HG03095 (cell line): ENCODE results near the gene RGS7BP.

Source experiments
- ATAC-seq: cut with Tn5 transposase; IDR thresholded peaks from one replicate; pipeline ENCODE4 v1.9.1; 2021; ENCODE audit warnings: moderate library complexity; ENCODE audit not compliant: unreplicated experiment

RGS7BP gene

DNA sequence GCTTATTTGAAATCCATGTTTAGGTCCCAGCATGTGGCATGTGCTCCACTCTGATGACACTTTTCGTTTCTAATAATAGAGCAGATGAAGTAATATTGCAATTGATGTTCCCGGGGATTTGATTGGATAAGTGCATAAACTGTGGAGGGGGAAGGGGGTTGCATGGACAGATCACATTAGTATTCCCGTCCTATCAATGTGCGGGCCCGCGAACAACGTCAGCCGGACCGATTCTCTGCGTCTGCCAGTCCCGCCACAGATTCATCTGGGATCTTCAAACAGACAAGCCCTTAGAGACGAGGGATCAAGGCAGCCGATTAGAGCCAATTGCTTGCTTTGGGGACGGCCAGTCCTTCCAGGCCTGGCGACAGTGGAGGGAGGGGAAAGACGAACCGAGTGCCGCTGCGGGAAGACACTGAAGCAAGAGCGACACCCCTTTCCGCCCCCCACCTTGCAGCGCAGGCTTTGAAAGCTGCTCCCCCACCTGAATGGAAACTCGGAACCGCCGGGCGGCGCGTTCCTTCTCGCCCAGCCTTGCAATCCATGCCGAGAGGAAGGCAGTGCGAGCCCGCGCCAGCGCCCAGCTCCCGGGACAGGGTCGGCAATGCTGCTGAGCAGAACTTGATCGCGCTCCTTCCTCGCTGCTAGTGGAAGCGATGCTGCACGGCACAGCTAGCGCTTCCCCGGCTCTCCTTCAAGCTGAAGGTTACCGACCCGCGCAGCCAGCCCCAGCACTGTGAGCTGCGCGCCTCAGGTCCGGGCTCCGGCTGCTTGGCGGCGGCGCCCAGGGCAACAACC, at the start of gene RGS7BP:
Gene RGS7BP, plus strand, starts transcription at position 247 of the 798 bp plus-strand sequence. CDS start 610 bp downstream, outside the sequence.
- no peak for ATAC-seq

DNA sequence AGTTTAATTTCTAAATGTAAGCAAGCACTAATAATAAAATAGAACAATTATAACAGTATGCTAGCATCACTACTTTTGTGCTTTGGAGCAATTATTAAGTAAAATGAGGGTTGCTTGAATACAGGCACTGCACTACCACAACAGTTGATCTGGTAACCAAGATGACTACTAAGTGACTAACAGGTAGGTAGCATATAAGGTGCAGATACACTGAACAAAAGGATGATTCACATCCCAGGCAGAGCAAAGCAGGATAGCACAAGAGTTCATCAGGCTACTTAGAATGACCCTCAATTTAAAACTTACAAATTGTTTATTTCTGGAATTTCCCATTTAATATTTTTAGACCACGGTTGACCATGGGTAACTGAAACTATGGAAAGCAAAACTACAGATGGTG, 48.0 kb upstream of the RGS7BP start:
- ATAC-seq: no peak

DNA sequence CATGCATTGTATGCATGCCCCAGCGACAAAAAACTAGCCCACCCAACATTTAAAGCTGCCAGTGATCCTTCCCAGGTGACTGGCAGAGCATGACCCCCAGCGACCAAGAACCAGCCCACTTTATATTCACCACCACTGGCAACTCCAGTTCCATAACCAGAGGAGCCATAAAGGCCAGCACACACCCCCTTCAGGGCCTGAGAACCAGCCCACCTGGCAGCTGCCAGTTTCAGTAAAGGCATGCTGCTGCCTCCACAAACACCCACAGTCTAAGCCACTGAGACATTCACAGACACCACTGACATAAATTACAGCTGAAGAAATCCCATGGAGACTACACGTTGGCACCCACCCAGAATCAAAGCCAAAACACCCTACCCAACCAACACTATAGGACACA, 46.9 kb upstream of the RGS7BP start:
- ATAC-seq: no peak

DNA sequence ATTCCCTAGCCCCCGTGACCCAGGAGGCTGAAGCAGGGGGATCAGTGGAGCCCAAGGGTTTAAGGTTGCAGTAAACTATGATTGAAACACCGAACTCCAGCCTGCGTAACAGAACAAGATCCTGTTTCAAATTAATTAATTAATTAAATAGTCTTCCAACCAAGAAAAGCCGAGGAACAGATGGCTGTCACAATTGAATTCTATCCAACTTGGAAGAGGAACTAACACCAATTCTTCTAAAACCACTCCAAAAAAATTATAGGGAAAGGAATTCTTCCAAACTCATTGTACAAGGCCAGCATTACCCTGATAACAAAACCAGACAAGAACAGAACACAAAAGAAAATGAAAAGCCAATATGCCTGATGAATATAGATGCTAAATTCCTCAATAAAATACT, 43.4 kb upstream of the RGS7BP start:
- ATAC-seq: no peak

DNA sequence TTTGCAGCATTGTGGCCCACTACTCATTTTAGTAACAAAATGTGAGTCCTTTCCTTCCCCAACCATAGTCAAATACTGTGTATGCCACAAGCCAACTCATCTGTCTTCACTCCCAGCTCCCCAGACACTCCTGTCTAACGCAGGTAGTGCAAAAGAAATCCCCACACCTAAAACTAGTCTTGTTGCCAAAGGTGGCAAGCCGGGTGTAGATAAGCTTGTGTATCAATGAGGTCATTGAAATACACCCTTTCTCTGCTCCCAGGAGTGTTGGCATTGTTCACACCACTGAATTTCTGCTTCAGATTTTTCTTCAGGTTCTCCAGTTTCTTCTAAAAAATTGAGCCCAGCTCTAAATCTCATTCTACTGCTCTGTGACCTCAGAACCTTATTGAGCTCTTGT, 19.7 kb upstream of the RGS7BP start:
- ATAC-seq: no peak

DNA sequence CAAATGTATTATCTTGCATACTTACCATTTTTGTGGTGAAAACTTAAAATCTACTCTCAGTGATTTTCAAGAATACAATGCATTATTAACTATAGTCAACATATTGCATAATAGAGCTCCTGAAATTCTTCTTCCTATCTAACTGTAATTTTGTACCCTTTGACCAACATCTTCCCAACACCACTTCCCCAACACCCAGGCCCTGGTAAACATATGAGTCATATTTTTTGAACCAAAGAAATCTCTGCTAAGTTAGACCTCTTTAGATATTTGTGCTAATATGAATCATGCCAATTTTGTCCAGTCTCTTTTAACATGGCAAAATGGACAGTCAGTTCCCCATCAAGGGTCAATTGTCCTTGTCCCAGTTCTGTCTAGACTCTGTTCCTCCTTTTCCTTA, 18.5 kb upstream of the RGS7BP start:
- ATAC-seq: no peak

DNA sequence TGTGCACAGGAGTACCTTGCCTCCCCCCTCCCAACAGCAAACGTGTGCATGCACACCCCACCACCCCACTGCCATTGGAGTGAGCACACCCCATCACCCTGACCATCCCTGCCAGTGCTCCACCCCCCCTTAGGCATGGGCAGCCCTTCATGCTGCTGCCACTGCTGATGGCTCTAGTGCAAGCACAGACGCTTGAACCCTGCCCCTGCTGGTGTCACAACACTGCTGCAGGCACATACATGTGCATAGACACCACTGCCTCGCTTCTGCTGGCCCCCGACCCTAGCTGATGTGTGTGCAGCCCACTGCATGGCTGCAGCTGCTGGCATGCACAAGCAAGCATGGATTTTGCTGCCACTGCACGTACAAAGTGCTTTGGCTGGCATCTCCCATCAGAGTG, 16.0 kb upstream of the RGS7BP start:
- ATAC-seq: no peak

DNA sequence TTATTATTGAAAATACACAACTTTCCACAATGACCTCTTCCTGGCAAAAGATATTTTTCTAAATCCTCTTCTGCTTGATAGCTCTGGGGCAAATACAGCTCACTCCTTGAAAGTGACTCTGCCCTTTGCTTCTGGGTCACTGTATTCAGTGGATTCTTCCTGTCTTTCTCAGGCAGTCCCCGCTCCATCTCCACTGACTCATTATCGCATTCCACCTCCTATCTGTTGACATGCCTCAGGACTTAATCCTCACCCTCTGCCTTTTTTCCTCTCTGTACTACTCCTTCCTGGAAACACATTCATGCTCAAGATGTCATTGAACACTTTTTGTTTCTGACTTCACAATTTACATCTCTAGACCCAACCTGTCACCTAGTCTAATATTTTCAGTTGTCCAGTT, 8.4 kb upstream of the RGS7BP start:
- ATAC-seq: no peak

DNA sequence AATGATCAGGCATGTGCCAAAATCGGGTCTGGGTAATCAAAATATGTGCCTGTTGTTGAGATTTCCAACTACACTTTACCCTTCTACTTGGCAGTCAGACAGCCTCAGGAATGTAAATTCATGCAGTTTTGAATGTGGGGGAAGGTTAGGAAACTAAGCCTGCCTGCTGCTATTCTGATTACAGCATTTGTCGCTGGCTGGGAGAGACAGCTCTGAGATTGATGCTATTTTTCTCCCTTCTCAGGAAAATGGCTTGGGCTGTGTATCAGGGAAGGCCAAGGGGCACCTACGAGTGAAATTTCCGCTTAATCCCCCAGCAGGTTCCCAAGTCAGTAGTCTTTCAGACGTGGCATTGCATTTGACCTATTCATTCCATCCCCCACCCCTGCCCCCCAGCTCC, 3.6 kb upstream of the RGS7BP start:
- ATAC-seq: no peak

DNA sequence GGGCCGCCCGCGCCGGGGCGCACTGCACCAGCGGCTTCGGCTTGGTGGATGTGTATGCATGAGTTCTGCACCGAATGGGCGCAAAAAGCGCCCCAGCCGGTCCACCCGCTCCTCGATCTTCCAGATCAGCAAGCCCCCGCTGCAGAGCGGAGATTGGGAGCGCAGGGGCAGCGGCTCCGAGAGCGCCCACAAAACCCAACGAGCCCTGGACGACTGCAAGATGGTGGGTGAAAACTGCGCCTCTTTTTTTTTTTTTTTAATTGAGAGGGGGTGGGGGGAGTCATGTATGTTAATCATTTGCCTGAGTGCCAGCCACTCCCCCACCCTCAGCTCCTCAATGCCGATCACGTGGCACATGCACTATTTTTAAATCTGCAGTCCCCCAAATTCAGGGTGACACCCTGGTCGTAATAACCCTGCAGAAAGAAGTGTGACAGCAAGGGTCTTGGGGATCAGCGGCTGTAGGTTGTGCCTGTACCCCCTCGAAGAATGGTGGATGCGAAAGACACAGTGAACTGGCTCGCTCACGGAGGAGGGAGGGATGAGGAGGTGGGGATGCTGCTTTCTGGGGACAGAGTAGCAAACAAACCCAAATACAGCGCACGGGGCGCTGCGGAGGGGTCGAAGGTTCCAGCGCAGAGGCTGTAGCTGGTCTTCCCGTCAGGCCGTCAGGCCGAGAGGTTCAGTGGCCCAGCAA, 900 bp downstream of the RGS7BP start:
- no peak for ATAC-seq

DNA sequence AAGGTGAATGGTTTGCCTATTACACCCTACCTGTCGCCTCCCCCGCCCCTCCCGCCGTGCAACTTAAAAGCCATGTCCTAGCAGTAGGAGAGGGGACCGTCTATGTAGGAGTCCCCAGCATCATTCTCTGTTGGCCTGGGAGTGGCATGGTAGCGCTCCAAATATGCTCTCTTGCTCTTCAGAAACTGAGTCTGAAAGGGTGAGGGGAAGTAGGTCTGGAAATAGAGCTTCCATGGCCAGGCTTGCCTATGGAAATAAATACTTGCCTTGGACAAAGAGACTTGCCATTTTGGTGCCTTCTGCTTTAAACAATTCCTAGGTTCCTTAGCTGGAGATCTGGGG, 1.4 kb downstream of the RGS7BP start:
- no peak for ATAC-seq

DNA sequence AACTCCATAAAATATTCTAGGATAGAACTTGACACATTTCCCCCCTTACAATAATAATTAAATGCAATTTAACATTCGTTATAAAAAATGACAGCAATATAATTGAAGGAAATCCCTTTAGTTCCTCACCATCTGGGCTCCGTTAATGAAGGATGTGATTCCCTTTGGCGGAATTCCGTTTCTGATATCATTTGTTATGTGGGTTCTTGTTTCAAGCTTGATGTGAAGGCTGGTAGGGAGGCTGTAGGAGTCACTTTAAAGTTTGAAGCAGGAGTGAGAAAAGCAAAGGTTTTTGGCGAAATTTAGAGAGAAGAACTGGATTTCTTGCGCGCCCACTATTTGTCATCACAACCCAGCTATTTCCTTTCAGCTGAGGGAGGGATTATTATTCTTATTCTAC, 4.0 kb downstream of the RGS7BP start:
- no peak for ATAC-seq

DNA sequence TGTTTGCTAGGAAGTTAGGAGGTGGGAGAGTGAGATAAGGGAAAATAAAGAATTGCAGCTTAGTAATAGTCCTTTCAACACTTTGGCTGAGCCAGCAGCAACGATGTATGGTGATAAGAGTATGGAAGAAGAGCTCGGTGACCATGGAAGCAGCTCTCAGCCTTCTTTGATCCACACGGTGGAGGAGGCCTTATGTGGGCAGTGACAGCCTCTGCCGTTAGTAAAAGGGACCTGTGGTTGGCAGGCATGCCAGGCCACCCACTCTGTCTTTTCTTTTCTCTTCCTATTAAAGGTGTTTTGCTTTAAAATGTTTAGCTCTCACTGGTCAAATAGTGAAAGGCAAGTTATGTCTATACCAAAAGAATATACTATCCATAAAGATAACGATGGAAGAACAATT, 7.7 kb downstream of the RGS7BP start:
- no peak for ATAC-seq

DNA sequence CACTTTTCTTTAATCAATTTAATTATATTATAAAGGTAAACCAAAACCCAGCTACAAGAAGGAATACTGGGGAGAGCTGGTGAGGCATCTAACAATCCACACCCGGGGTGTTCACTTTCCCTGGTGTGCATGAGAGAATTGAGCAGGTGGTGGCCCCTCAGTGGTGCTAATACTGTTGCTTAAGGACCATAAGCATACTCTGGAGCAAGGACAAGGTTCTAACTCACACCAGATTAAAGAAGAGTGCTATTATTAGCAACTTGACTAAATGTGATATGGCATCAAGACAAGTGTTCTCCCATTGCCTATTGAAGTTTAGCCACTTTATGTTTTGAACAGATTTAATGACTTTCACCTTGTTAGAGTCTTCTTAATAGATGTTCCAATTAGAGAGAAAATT, 8.8 kb downstream of the RGS7BP start:
- ATAC-seq: no peak

DNA sequence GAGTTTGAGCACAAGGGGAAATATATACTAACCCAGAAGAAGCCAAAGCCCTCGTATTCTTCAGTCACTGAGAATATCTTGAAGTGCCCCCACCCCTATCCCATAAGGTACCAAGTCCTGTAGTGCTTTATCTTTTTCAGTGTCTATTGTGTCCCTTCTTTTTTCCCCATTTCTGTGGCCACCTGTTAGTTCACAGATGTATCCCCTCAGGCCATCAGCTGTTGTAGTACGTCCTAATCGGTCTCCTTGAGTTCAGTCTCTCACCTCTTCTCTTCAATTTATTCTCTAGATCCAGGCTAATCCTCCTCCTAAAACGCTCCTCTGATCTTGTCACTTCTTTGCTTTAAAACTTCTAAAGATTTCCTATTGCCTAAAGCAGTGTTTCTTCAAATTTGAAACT, 10.4 kb downstream of the RGS7BP start:
- ATAC-seq: no peak

DNA sequence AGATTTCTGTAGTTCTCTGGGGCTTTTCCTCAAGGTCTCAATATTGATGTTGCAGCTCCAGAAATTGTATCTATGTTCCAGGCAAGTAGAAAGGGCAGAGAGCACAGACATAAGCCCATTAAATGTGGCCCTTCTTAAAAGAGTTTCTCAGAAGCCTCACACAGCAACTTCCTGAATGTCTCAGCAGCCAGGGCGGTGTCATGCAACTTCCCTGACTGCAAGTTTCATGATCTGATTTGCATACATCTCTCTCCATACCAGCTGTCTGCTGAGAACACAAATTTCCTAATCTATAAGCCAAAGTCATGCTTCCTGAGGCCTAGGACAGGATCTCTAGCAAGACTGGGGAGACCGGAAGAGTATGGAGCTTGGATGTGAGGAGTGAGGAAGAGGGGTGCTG, 13.0 kb downstream of the RGS7BP start:
- ATAC-seq: peak; percentile 89

DNA sequence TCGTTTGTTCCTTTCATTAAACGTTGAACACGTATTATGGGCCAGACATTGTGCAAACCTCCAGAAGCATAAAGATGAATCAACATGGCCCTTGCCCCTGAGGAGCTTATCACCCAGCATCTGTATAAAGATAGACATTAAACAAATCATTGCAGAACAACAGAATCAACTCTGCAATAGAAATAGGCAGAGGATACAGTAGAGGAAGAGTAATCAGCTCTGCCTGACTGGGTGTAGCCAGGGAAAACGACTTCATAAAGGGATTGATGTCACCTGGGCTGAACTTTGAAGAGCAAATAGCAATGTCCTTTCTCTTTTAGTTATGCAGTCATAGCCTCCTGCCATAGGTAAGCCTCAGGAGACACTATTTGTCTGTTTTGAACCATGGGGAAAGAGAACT, 13.4 kb downstream of the RGS7BP start:
- no peak for ATAC-seq

DNA sequence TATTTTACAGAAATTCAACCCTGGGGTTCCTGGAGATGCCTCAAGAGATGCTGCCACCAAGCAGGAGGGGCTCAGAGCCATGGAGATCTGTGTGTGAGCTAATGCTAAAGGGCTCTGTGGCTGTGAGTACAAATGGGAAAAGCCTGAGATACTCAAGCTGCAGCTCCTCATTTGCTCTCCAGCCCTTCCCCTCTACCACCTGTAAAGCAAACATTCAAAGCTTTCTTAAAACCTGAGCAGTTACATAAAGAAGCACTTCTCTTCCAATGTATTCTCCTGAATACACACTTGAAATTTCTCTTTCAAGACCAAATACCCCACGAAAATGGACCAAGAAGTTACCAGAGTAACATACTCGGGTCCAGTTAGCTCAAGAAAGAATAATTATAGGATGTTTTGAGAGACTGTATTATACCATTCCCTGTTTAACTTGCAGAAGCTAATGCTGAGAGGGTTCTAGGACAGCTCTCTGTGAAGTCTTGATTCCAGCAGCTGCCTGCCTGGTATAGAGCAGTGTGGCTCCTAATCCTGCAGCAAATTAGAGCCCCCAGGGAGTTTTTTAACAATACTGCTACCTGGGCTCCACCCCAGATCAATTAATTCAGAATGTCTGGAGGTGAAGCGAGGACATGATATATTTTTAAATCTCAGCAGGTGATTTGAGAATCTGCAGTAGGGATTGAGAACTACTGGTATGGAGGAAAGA, 21.1 kb downstream of the RGS7BP start:
- ATAC-seq: no peak

DNA sequence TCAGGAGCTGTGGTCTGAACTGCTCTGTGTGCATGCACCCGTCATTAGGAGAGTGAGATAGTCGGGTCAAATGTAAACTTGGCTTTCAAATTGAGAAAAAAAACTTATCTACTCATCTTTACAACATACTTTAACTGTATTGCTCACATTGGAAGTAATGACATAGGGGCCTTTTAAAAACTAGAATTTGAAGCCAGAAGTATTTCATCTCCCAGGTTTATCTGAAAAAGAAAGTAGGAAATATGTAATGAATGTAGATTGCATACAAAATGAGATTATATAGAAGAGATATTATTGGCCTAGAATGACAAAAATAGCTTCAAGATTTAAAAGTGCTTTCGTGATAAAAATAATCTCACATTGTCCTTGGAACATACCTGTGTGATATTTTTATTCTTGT, 24.3 kb downstream of the RGS7BP start:
- no peak for ATAC-seq

DNA sequence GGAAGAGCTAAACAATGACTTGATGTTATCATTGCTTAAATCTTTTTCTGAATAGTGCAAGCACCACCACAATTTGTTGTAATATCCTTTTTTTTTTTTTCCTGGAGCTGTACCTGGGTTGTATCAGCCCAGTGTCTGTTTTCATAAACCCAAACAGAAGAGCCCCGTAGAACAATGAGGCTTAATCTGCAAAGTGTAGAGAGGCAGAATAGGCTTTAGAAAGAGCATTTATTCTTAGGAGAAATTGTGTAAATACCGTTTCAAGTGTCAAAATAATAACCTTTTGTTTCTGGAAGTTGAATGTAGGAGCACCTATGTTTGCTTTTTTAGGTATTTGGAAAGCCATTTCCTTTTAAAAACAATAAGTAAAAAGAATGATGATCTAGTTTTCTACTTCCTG, 26.4 kb downstream of the RGS7BP start:
- no peak for ATAC-seq

DNA sequence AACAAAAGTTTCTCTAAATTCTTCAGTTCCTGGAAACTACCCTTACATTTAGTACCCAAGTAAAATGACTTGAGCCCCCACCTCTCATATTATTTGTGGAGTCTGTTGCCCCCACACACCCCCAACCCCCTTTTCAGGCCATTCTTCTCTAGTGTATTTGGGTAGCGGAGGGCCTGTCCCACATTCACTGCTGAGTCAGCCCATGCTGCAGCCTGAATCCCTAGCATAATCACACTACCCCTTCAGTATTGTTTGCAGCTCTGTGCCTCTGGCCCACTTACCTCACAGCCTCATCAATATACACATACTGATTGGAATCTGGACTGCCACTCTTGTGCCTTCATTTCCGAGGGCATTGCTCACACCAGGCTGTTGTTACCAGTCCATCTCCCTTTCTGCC, 26.8 kb downstream of the RGS7BP start:
- no peak for ATAC-seq

DNA sequence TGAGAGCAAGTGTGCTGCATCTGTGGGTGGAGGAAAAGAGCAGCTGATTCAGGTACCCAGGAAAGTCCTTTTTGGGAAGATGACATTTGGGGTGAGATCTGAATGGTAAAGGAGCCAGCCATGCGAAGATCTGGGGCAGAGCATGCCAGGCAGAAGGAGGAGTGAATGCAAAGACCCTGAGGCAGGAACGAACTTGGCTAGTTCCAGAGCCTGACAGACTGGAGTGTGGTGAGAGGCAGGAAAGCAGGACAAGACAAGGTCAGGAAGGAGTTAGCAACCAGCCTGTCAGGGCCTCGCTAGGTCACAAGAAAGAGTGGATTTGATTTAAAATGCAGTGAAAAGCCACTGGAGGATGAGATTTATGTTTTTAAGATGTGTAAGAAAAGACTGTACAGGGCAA, 28.2 kb downstream of the RGS7BP start:
- no peak for ATAC-seq
